Upper lobe of right lung (tissue), 1 donor: Measurements from ENCODE around the gene PRELID2. TPM values are rescaled to one million over a fixed set of nuclear protein-coding genes. Genes with fewer than 3 reads are reported as not detected.
"Not testable (repeated sequence)": the region's sequence is repeated elsewhere in the genome, so short reads cannot be mapped to it uniquely, and the experiment has no call there.

Experiments
- ATAC-seq: fragments of 200-7000 bp; cut with Tn5 transposase; one replicate; pipeline ENCODE4 v1.9.1; 2020; ENCODE audit warnings: mild to moderate bottlenecking, moderate library complexity
- DNase-seq: peaks from one replicate; pipeline ENCODE4 v3.0.0-alpha.2; 2020
- H3K27ac ChIP-seq: fragments of 200-600 bp; one replicate; pipeline ENCODE4 v1.8.0; 2022
- H3K27me3 ChIP-seq: fragments of 200-600 bp; one replicate; pipeline ENCODE4 v1.8.0; 2022; ENCODE audit warnings: mild to moderate bottlenecking
- H3K36me3 ChIP-seq: fragments of 200-600 bp; one replicate; pipeline ENCODE4 v1.8.0; 2022
- H3K4me1 ChIP-seq: fragments of 200-600 bp; one replicate; pipeline ENCODE4 v1.8.0; 2022
- H3K4me3 ChIP-seq: fragments of 200-600 bp; one replicate; pipeline ENCODE4 v1.8.0; 2022; ENCODE audit warnings: mild to moderate bottlenecking
- H3K9me3 ChIP-seq: fragments of 200-600 bp; one replicate; pipeline ENCODE4 v1.8.0; 2022
- CTCF ChIP-seq: fragments of 200-600 bp; IDR thresholded peaks from one replicate; pipeline ENCODE4 v1.8.0; 2022; ENCODE audit warnings: antibody characterized with exemption
- intact Hi-C: fragments of 100-400 bp; cut with DNase I; formaldehyde crosslinking; loops from one replicate; pipeline ENCODE4 v1.11.0; 2022
- total RNA-seq: library from RNA; stranded (reverse); fragmentation: NEBNext Ultra II Directional; extraction: Animal tissue kit (Norgen Biotek cat#: 25700); gene quantifications from one replicate; pipeline ENCODE4 v1.2.1, GENCODE V29; 2021
- donor health status: DM: no; HTN: yes; CAD: no; lungs with severe emphysema.

Gene PRELID2
- total RNA-seq, 1 donor from 2014 or later: 9.2 TPM

GRCh38 chr5:145739843-145740242 is 95.3 kb downstream of the PRELID2 start:
- intact Hi-C loops: no loop called here
- DNase-seq (no peak), ATAC-seq (no peak)
- H3K27ac ChIP-seq: no peak overlapping the region
- no peaks in the 10 kb centered on the region for H3K9me3 ChIP-seq
- no peak overlapping the region for H3K4me3 ChIP-seq
- no peaks in the 10 kb centered on the region for H3K36me3 ChIP-seq
- H3K27me3 ChIP-seq: no peaks in the 10 kb centered on the region
- TF ChIP-seq CTCF: no peak
- H3K4me1 ChIP-seq: no peaks in the 10 kb centered on the region

- no peaks in the 10 kb centered on the region for H3K27me3 ChIP-seq
- no peaks in the 10 kb centered on the region for H3K9me3 ChIP-seq
- ATAC-seq: no peak
- H3K36me3 ChIP-seq: no peaks in the 10 kb centered on the region
- no peak overlapping the region for H3K4me3 ChIP-seq
- H3K27ac ChIP-seq: no peak overlapping the region
- no peak for DNase-seq
- no peaks in the 10 kb centered on the region for H3K4me1 ChIP-seq
- intact Hi-C loops: no loop called here
- TF ChIP-seq CTCF: no peak
These were observed 96.9 kb downstream of the PRELID2 start for GRCh38 chr5:145738227-145738626.

- ATAC-seq (no peak), DNase-seq (no peak)
- intact Hi-C loops: no loop called here
- no peaks in the 10 kb centered on the region for H3K27me3 ChIP-seq
- no peaks in the 10 kb centered on the region for H3K36me3 ChIP-seq
- no peak overlapping the region for H3K27ac ChIP-seq
- no peaks in the 10 kb centered on the region for H3K4me1 ChIP-seq
- TF ChIP-seq CTCF: no peak
- no peaks in the 10 kb centered on the region for H3K9me3 ChIP-seq
- H3K4me3 ChIP-seq: no peak overlapping the region
These were observed 97.6 kb downstream of the PRELID2 start for GRCh38 chr5:145737578-145737977.

- intact Hi-C loops, H3K27me3 ChIP-seq, H3K9me3 ChIP-seq, DNase-seq, H3K27ac ChIP-seq, H3K4me3 ChIP-seq, H3K4me1 ChIP-seq, H3K36me3 ChIP-seq, ATAC-seq: not testable (repeated sequence)
These were observed 105.2 kb downstream of the PRELID2 start for GRCh38 chr5:145729956-145730355.

- Histone ChIP-seq H3K4me3 (no peak overlapping the region), H3K36me3 (no peaks in the 10 kb centered on the region), H3K27ac (no peak overlapping the region), H3K27me3 (no peaks in the 10 kb centered on the region), H3K4me1 (no peaks in the 10 kb centered on the region), H3K9me3 (no peaks in the 10 kb centered on the region)
- no peak for DNase-seq
- TF ChIP-seq CTCF: no peak
- ATAC-seq: no peak
- intact Hi-C loops: no loop called here
These were observed 111.6 kb downstream of the PRELID2 start for GRCh38 chr5:145723516-145723915.

GRCh38 chr5:145718956-145719355 is 116.2 kb downstream of the PRELID2 start:
- intact Hi-C loops: no loop called here
- TF ChIP-seq CTCF: no peak
- no peak for DNase-seq

More at GRCh38 chr5:145718956-145719355, 116.2 kb downstream of the PRELID2 start:
- Histone ChIP-seq H3K36me3 (no peaks in the 10 kb centered on the region), H3K27ac (no peak overlapping the region), H3K9me3 (no peaks in the 10 kb centered on the region), H3K27me3 (no peaks in the 10 kb centered on the region), H3K4me1 (no peaks in the 10 kb centered on the region), H3K4me3 (no peak overlapping the region)
- no peak for ATAC-seq
